B cell (primary cell): ENCODE data around the gene LRIF1.

Source experiments
- CTCF ChIP-seq: fragments of 200-600 bp; IDR thresholded peaks from one replicate; pipeline ENCODE4 v1.8.0; 2022; ENCODE audit warnings: antibody characterized with exemption, mild to moderate bottlenecking
- EZH2 ChIP-seq: IDR thresholded peaks from 2 replicates; pipeline ENCODE4 v1.6.1; 2012; ENCODE audit warnings: borderline replicate concordance, low read depth, mild to moderate bottlenecking, moderate library complexity, low read length; ENCODE audit not compliant: insufficient read depth, poor library complexity, severe bottlenecking

- TF ChIP-seq CTCF (no peak), EZH2 (no peak)
These were observed 15.4 kb upstream of the LRIF1 start for GRCh38 chr1:110979154-110979553.
